Skeletal muscle tissue (tissue), 5 donors: ENCODE results near the gene GPR37L1. TPM values are rescaled to one million over a fixed set of nuclear protein-coding genes. Genes with fewer than 3 reads are reported as not detected.
"Not testable (repeated sequence)": the region's sequence is repeated elsewhere in the genome, so short reads cannot be mapped to it uniquely, and the experiment has no call there.

Experiments used
- H3K27ac ChIP-seq: one replicate; pipeline ENCODE4 v1.7.0; 2013; ENCODE audit warnings: mild to moderate bottlenecking, low read depth, low read length, inconsistent platforms
- H3K27me3 ChIP-seq, 3 donors: one replicate each; pipeline ENCODE4 v1.7.0; 2013; ENCODE audit warnings: low read length in 3 of 3; ENCODE audit not compliant: control insufficient read depth in 3 of 3, insufficient read depth in 3 of 3
- H3K36me3 ChIP-seq, 3 donors: one replicate each; pipeline ENCODE4 v1.7.0; 2013; ENCODE audit warnings: low read length in 3 of 3; ENCODE audit not compliant: control insufficient read depth in 3 of 3, insufficient read depth in 3 of 3
- H3K4me1 ChIP-seq, 3 donors: one replicate each; pipeline ENCODE4 v1.7.0; 2013; ENCODE audit warnings: low read length in 3 of 3, mild to moderate bottlenecking in 3 of 3; ENCODE audit not compliant: control insufficient read depth in 3 of 3, insufficient read depth in 3 of 3
- H3K4me3 ChIP-seq, 3 donors: one replicate each; pipeline ENCODE4 v1.7.0; 2013; ENCODE audit warnings: low read length in 3 of 3
- H3K9ac ChIP-seq, 3 donors: one replicate each; pipeline ENCODE4 v1.7.0; 2013; ENCODE audit warnings: low read length in 3 of 3, mild to moderate bottlenecking in 3 of 3, moderate library complexity in 2 of 3, low read depth in 1 of 3
- H3K9me3 ChIP-seq, 3 donors: one replicate each; pipeline ENCODE4 v1.7.0; 2013; ENCODE audit warnings: low read length in 3 of 3; ENCODE audit not compliant: control insufficient read depth in 3 of 3
- small RNA-seq: library from RNA; depleted of rRNA; stranded (forward); fragments of <200 nt; gene quantifications from one replicate; pipeline ENCODE3, GENCODE V24; 2014
- total RNA-seq: library from RNA; depleted of rRNA; stranded (reverse); fragments of >200 nt; gene quantifications from one replicate; pipeline ENCODE4 v1.2.3, GENCODE V29; 2014
- donor health status: Osteomylitis.

GPR37L1 gene
- total RNA-seq, 1 donor from 2014 or later, result under 0.01 TPM

DNA sequence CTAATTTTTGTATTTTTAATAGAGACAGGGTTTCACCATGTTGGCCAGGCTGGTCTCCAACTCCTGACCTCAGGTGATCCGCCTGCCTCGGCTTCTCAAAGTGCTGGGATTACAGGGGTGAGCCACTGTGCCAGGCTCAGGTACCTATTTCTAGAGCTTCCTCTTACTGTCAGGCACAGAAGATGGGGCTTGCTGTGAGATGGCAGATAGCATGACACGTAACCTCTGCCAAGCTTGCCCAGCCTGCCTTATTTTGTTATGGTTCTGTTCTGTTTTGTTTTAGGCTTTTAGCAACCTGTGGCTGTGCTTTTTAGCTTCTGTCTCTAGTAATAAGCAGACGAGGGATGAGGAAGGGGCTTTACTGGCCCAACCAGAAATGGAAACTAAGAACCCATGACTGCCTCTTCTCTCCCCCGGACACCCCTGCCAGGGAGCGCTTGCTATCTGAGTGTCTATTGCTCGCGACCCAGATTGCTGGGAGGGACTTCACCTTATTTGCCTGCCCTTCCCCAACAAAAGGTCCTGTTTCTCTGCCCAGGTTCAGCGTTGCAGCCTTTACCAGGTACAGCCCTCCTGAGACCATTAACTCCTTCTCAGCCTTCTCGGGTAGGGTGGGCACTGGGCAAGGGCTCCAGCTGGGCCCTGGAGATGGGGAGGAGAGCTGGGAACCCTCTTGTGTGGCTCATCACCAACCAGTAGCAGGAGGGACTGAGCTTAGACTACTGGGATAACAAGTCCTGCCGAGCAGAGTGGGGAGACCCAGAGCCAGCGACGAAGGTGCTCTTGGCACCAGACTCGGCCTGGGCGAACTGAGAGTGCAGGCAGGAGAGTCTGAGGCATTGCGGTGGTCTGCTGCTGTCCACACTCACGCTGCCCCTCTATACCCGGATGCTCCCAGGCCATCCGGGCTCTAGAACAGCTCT is 57.4 kb downstream of the GPR37L1 start:
- Histone ChIP-seq H3K9me3 (no peaks in the 10 kb centered on the region), H3K27me3 (peaks cover 3 to 31% (median 9%) of the 10 kb centered on the region in 3 donors), H3K9ac (no peak overlapping the region), H3K4me3 (no peak overlapping the region), H3K27ac (no peak overlapping the region), H3K36me3 (no peaks in the 10 kb centered on the region), H3K4me1 (peaks cover 0 to 4% (median 0%) of the 10 kb centered on the region in 3 donors)

DNA sequence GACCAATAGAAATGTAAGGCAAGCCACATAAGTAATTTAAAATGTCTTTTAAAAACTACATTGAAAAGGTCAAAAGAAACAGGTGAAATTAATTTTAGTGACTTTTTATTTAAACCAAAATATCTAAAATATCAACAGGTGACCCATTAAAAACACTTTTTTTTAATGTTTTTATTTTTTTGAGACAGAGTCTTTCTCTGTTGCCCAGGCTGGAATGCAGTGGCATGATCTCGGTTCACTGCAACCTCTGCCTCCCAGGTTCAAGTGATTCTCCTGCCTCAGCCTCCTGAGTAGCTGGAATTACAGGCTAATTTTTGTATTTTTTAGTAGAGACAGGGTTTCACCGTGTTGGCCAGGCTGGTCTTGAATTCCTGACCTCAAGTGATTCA is 58.0 kb downstream of the GPR37L1 start:
- not testable (repeated sequence) for H3K27ac ChIP-seq, H3K36me3 ChIP-seq, H3K9ac ChIP-seq, H3K4me1 ChIP-seq, H3K4me3 ChIP-seq, H3K9me3 ChIP-seq
- H3K27me3 ChIP-seq, result peaks cover 3 to 35% (median 13%) of the 10 kb centered on the region in 3 donors

DNA sequence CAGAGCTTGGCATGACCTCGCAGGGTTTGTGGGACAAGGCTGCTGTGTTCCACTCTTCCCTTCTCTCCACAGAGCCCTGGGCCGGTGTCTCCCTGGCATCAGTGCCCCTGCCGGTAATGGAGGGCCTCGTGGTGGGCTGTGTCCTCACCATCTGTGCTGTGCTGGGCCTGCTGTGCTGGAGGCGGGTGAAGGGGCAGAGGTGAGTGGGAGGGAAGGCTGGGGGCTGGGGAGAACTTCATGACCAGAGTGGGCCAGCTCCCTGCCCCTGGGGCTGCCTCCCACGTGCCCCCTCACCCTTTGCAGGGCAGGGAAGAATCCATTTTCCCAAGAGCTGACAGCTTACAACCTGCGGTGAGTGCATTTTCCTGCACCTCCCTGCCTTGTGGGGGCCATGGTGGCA is 58.9 kb downstream of the GPR37L1 start:
- no peak overlapping the region for H3K27ac ChIP-seq
- H3K9ac ChIP-seq, result no peak overlapping the region
- peaks cover 0 to 4% (median 0%) of the 10 kb centered on the region in 3 donors for H3K4me1 ChIP-seq
- no peaks in the 10 kb centered on the region for H3K36me3 ChIP-seq
- H3K4me3 ChIP-seq, result no peak overlapping the region
- H3K9me3 ChIP-seq, result no peaks in the 10 kb centered on the region
- H3K27me3 ChIP-seq, result peaks cover 3 to 37% (median 13%) of the 10 kb centered on the region in 3 donors

DNA sequence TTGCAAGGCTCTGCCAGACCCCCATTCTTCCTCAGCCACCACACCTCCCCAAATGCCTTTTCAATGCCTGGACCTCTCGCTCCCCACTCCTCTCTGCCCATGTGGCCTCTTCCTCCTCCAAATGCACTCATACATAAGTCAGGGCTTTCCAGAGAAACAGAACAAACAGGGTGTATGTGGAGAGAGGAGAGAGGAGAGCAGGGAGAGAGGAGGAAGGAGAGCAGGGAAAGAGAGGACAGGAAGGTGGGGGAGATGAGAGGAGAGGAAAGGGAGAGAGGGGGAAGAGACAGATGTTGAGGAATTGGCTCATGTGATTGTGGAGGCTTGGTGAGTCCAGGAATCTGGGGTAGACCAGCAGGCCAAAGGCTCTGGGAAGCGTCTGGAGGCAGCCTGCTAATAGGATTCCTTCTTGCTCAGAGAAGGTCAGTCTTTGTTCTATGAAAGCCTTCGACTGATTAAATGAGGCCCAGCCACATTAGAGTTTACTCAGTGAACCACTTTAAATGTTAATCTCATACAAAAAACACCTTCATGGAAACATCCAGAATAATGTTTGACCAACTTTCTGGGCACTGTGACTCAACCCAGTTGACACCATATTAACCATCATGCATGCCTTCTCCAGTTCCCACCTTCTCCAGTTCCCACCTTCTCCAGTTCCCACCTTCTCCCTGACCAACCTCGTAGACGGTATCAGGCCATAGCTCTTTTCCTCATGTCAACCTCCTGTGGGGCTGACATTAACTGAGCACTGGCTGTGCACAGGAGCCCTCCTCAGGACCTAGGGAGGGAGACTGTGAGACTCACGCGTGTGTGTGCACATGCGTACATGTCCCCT is 59.5 kb downstream of the GPR37L1 start:
- Histone ChIP-seq H3K4me1 (peaks cover 0 to 4% (median 0%) of the 10 kb centered on the region in 3 donors), H3K9ac (no peak overlapping the region), H3K36me3 (no peaks in the 10 kb centered on the region), H3K27ac (no peak overlapping the region), H3K27me3 (peaks cover 3 to 37% (median 13%) of the 10 kb centered on the region in 3 donors), H3K9me3 (no peaks in the 10 kb centered on the region), H3K4me3 (no peak overlapping the region)

Small RNA genes lying within 50 kb of the gene (small RNA-seq; reads per million reads assigned to genes)
- gene CRIP1P3, result not detected

Other genes with a start within 250 kb of the GPR37L1 start
- gene SHISA4, start 234.0 kb upstream of the GPR37L1 start, total RNA-seq, result 50.1 TPM
- 15.1 TPM for gene LMOD1, start 176.4 kb upstream of the GPR37L1 start, total RNA-seq
- 25.1 TPM for gene TIMM17A, start 167.4 kb upstream of the GPR37L1 start, total RNA-seq
- 14.6 TPM for gene RNPEP, start 140.3 kb upstream of the GPR37L1 start, total RNA-seq
- gene ELF3, start 112.3 kb upstream of the GPR37L1 start, total RNA-seq, result not detected
- gene ARL8A, start 21.8 kb downstream of the GPR37L1 start, total RNA-seq, result 12.5 TPM
- 0.52 TPM for gene PTPN7, start 37.7 kb downstream of the GPR37L1 start, total RNA-seq
- 0.52 TPM for gene LGR6, start 70.9 kb downstream of the GPR37L1 start, total RNA-seq
- gene UBE2T, start 219.0 kb downstream of the GPR37L1 start, total RNA-seq, result 11.5 TPM
- gene PPP1R12B, start 225.8 kb downstream of the GPR37L1 start, total RNA-seq, result 73.6 TPM